HEK293T (cell line): ENCODE measurements around the gene KIAA1143.

Experiments
- CTCF ChIA-PET: fragments of 350-600 bp; formaldehyde crosslinking; extraction: SDS; loops from one replicate; lab custom pipeline; 2021; ENCODE audit warnings: antibody characterized with exemption, inconsistent platforms; lab: Yijun Ruan, JAX
- POLR2A ChIA-PET: fragments of 350-600 bp; formaldehyde crosslinking; extraction: SDS; loops from one replicate; lab custom pipeline; 2020; ENCODE audit warnings: antibody characterized with exemption, inconsistent platforms; lab: Yijun Ruan, JAX
- DNase-seq: peaks from one replicate; pipeline ENCODE4 v3.0.0; 2012; ENCODE audit warnings: mixed read lengths; ENCODE audit errors: extremely low spot score
- ARNT ChIP-seq: fragments of 450-650 bp; IDR thresholded peaks from 2 replicates; pipeline ENCODE4 v1.6.1; 2017; ENCODE audit warnings: mild to moderate bottlenecking
- BHLHE40 ChIP-seq: fragments of 450-650 bp; IDR thresholded peaks from 2 replicates; pipeline ENCODE4 v1.6.1; 2016; ENCODE audit warnings: mild to moderate bottlenecking, moderate library complexity, borderline replicate concordance
- CTBP1 ChIP-seq: fragments of 450-650 bp; IDR thresholded peaks from 2 replicates; pipeline ENCODE4 v1.6.1; 2016; ENCODE audit warnings: borderline replicate concordance
- ELF4 ChIP-seq: fragments of 450-650 bp; IDR thresholded peaks from 2 replicates; pipeline ENCODE4 v1.6.1; 2017; ENCODE audit warnings: antibody characterized with exemption
- FOXA1 ChIP-seq: fragments of 450-650 bp; IDR thresholded peaks from 2 replicates; pipeline ENCODE4 v1.6.1; 2016; ENCODE audit warnings: mild to moderate bottlenecking
- FOXK2 ChIP-seq: fragments of 450-650 bp; IDR thresholded peaks from 2 replicates; pipeline ENCODE4 v1.6.1; 2016; ENCODE audit warnings: mild to moderate bottlenecking
- FOXM1 ChIP-seq: fragments of 450-650 bp; IDR thresholded peaks from 2 replicates; pipeline ENCODE4 v1.6.1; 2017; ENCODE audit warnings: mild to moderate bottlenecking, borderline replicate concordance
- HDGF ChIP-seq: fragments of 450-650 bp; IDR thresholded peaks from 2 replicates; pipeline ENCODE4 v1.6.1; 2017; ENCODE audit warnings: antibody characterized with exemption, borderline replicate concordance
- L3MBTL2 ChIP-seq: fragments of 450-650 bp; conservative IDR thresholded peaks from 2 replicates; pipeline ENCODE4 v1.6.1; 2016; ENCODE audit warnings: mild to moderate bottlenecking
- LEF1 ChIP-seq: fragments of 450-650 bp; IDR thresholded peaks from 2 replicates; pipeline ENCODE4 v1.6.1; 2017; ENCODE audit warnings: mild to moderate bottlenecking, borderline replicate concordance
- NFRKB ChIP-seq: fragments of 450-650 bp; IDR thresholded peaks from 2 replicates; pipeline ENCODE4 v1.6.1; 2016; ENCODE audit warnings: mild to moderate bottlenecking, moderate library complexity
- PKNOX1 ChIP-seq: fragments of 450-650 bp; IDR thresholded peaks from 2 replicates; pipeline ENCODE4 v1.6.1; 2016
- SP1 ChIP-seq: fragments of 450-650 bp; IDR thresholded peaks from 2 replicates; pipeline ENCODE4 v1.6.1; 2017
- SUZ12 ChIP-seq: fragments of 450-650 bp; IDR thresholded peaks from 2 replicates; pipeline ENCODE4 v1.6.1; 2016; ENCODE audit warnings: mild to moderate bottlenecking
- TARDBP ChIP-seq: fragments of 450-650 bp; IDR thresholded peaks from 2 replicates; pipeline ENCODE4 v1.6.1; 2016
- ZNF384 ChIP-seq: fragments of 450-650 bp; IDR thresholded peaks from 2 replicates; pipeline ENCODE4 v1.6.1; 2016

KIAA1143 gene

GRCh38 chr3:44761424-44762169 is at the start of gene KIAA1143, which contains the start of gene KIF15:
Gene KIAA1143 (minus strand): TSS chr3:44761619. CDS start chr3:44761602, 17 bp downstream.
Gene KIF15 (plus strand): TSS chr3:44761794. CDS start chr3:44761866, 72 bp downstream.
- peak; percentile 53; the same call in 1 of the 2 replicates for TF ChIP-seq NFRKB
- no peak for TF ChIP-seq BHLHE40
- TF ChIP-seq L3MBTL2, result peak; percentile 96
- peak; percentile 97 for TF ChIP-seq FOXM1
- peak; percentile 86 for TF ChIP-seq PKNOX1
- DNase-seq, result peak; percentile 93
- POLR2A ChIA-PET, result interaction anchor here (0.9 to 2.3 kb wide), 14 partner anchors 10 to 423 kb away, joined by 3 to 21 read pairs (median 6); partner anchors contain the start of genes TCAIM, ZNF197, ZNF35 and ZNF501
- CTCF ChIA-PET, result no interaction called here

GRCh38 chr3:44805960-44806359 is 44.5 kb upstream of the KIAA1143 start:
- DNase-seq, result no peak
- POLR2A ChIA-PET, result no interaction called here
- TF ChIP-seq L3MBTL2, result no peak
- CTCF ChIA-PET, result no interaction called here

- ChIA-PET CTCF (no interaction called here), POLR2A (no interaction called here)
- TF ChIP-seq SUZ12 (no peak), ARNT (no peak), FOXA1 (no peak), BHLHE40 (no peak)
- DNase-seq, result no peak
These were observed 41.9 kb upstream of the KIAA1143 start for GRCh38 chr3:44803298-44803697.

- DNase-seq, result no peak
- ChIA-PET CTCF (no interaction called here), POLR2A (no interaction called here)
- TF ChIP-seq ZNF384 (no peak), FOXA1 (no peak), SP1 (no peak), ARNT (no peak), NFRKB (no peak), TARDBP (no peak), PKNOX1 (no peak), ELF4 (no peak), FOXK2 (no peak), FOXM1 (no peak), BHLHE40 (no peak), HDGF (no peak)
These were observed 40.6 kb upstream of the KIAA1143 start for GRCh38 chr3:44802011-44802410.

- TF ChIP-seq BHLHE40 (no peak), FOXM1 (no peak), LEF1 (no peak), CTBP1 (no peak), SUZ12 (no peak), TARDBP (no peak), HDGF (no peak), L3MBTL2 (no peak), PKNOX1 (no peak), ARNT (no peak), ELF4 (no peak), FOXA1 (no peak), NFRKB (no peak)
- no peak for DNase-seq
- CTCF ChIA-PET, result no interaction called here
- POLR2A ChIA-PET, result no interaction called here
These were observed 33.8 kb upstream of the KIAA1143 start for GRCh38 chr3:44795197-44795596.

GRCh38 chr3:44782891-44783290 is 21.5 kb upstream of the KIAA1143 start:
- no peak for TF ChIP-seq L3MBTL2
- no peak for TF ChIP-seq HDGF
- no peak for TF ChIP-seq SP1
- TF ChIP-seq CTBP1, result no peak
- TF ChIP-seq FOXM1, result no peak
- no peak for TF ChIP-seq TARDBP
- TF ChIP-seq FOXK2, result no peak
- no peak for TF ChIP-seq FOXA1
- no peak for TF ChIP-seq ZNF384
- no peak for TF ChIP-seq PKNOX1
- no peak for TF ChIP-seq NFRKB
- TF ChIP-seq LEF1, result no peak
- TF ChIP-seq BHLHE40, result no peak
- no peak for TF ChIP-seq ELF4
- TF ChIP-seq ARNT, result no peak
- no peak for TF ChIP-seq SUZ12
- no peak for DNase-seq
- ChIA-PET CTCF (no interaction called here), POLR2A (no interaction called here)
